GM12864 (cell line): Measurements from ENCODE around the gene EEF1AKMT2.

ENCODE experiments used
- DNase-seq: peaks from one replicate; pipeline ENCODE4 v3.0.0-alpha.2; 2011; ENCODE audit warnings: low read depth
- H3K4me3 ChIP-seq: 2 replicates; pipeline ENCODE4 v1.5.1; 2011; ENCODE audit warnings: mild to moderate bottlenecking, low read depth, low read length, control low read depth
- CTCF ChIP-seq: IDR thresholded peaks from 2 replicates; pipeline ENCODE4 v1.5.1; 2011; ENCODE audit warnings: low read depth, mild to moderate bottlenecking, moderate library complexity, low read length, control low read depth, inconsistent platforms; ENCODE audit errors: missing control alignments

EEF1AKMT2 gene

DNA sequence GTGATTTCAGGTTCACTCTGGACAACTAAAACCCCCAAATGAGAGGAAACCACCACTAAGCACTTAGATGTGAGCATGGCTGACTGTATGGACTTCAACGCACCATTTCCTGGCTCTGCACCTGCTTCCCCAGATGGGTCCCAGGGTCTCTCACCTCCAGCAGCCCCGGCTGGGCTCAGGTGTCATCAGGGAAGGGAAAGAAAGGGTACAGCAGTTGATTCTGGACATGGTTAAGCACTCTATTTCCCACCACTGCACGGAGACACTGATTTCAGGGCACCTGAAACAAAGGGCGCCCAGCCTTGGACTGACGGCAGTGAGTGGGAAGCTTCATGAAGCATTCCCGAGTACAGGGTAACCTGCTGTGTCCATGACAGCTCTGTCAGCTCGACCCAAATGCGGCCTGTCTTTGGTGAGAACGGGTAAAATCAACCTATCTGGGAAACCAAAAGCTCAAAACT, 66.5 kb downstream of the EEF1AKMT2 start:
- no peak overlapping the region for H3K4me3 ChIP-seq
- DNase-seq = no peak
- TF ChIP-seq CTCF = no peak

DNA sequence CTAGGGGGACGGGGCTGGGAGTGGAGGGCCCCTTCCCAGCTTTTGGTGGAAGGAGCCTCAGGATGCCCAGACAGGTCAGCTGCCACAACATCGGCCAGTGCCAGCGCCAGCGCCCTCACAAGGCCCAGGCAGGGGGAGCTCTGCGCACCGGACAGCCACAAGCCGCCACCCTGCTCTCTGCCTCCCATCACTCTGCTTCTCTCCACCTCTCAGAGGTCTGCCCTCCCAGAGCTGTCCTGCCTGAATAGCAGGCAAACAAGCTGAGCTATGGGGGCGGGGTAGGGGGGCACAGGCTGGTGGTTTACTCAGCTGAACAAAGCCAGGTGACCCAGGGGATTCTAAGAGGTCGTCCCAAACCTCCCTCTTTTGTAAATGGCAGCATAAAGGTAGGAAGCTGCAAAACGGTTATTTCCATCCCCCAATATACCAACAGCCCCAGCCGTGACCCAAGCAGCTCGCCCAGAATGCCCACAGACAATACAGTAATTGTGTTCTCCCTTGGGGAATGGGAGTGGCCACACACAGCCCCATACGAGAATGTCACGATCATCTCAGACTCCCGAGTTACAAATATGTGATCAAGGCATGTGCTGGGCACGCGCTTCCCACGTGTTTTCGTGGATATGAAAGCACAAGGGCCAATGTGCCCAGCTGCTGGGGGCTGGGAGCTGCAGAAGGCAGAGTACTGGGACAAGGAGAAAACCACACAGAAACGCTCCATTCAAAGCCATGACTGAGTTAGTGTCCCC, 67.2 kb downstream of the EEF1AKMT2 start:
- H3K4me3 ChIP-seq = no peak overlapping the region
- DNase-seq = no peak
- no peak for TF ChIP-seq CTCF

GRCh38 chr10:124723826-124724225, 67.9 kb downstream of the EEF1AKMT2 start:
- no peak for TF ChIP-seq CTCF
- DNase-seq = no peak
- H3K4me3 ChIP-seq = no peak overlapping the region; the same call in 1 of the 2 replicates

DNA sequence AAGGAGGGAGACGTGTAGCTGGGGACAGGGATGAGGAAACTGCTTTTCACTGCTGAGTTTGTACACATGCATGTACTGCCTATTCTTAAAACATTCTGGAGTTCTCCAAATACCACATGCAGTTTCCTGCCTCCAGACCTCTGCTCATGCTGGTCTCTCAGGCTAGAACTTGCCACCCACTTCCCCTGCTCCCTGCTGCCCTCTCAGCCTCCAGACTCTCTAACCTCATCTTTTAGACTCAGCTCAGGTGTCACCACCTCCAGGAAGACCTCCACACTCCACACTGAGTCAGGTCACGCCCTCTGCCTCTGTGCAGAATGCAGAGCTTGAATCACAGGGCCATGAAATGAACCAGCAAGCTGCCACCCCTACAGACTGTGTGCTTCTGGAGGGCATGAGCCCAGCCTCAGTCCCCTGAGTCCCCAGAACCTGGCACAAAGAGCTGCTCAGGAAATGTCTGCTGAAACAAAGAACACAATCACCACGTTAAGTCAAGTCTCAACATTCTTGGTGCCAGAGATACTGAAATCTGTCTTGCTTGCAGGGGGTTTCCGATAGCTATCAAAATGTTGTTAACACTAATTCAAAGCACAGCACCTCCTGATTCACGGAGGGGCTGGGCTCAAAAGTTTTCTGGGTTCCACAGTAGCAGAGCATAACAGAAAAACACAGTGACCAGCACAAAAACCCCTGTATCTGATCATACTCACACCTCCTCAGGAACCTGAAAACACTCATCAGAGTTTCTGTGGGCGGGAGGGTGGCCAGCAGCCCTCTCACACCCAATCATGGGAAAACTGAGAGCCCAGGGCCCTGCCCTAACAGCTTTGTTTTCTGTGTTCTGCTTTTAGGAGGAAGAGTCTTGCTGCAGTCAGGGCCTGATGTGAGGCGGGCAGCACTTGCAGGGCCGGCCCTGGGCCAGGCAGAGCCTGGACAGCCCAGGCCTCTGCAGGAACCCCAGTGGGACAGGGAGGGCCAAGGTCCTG, 68.6 kb downstream of the EEF1AKMT2 start:
- peak; percentile 77 for DNase-seq
- TF ChIP-seq CTCF = no peak
- peak overlapping the region; percentile 1; the same call in 1 of the 2 replicates for H3K4me3 ChIP-seq

- DNase-seq = no peak
- TF ChIP-seq CTCF = no peak
- H3K4me3 ChIP-seq = no peak overlapping the region
These were observed 70.2 kb downstream of the EEF1AKMT2 start for GRCh38 chr10:124721330-124722045.

DNA sequence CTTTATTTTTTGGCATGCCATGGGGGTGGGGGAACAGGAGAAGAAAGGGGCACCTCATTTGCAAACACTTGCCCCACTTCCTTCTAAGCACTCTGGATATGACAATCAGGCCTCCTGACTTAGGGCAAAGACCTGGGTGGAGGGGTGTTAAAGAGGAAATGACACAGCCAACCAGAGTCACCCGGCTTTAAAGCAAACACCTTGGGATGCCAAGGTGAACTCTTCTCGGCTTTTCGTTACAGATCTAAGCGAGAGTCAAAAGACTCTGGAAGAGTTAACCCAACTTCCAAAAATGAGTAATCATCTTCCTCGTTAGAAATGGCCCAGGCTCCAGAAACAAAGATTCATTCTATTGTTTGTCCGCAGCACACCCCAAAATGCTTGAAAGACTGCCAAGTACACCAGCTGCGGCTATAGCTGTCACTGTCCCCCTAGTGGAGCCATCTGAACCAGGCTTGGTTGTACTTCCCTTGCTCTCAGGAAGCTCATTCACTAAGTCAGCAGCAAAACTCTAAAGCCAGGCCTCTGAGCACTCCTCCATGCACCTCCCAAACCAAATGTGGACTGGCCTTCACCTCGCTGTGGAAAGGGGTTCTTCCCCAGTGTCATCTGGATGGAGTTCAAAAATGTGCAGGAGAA, 72.4 kb downstream of the EEF1AKMT2 start:
- peak; percentile 90 for DNase-seq
- TF ChIP-seq CTCF = peak; percentile 87
- no peak overlapping the region; the same call in 1 of the 2 replicates for H3K4me3 ChIP-seq
